HepG2 (cell line): ENCODE measurements around the gene SCN9A. TPM values are rescaled to one million over a fixed set of nuclear protein-coding genes. Genes with fewer than 3 reads are reported as not detected.

Experiments used
- AFF4 ChIP-seq: sonication (generic); formaldehyde crosslinking; IDR thresholded peaks from 2 replicates; pipeline ENCODE4 v1.4.0; 2020; ENCODE audit warnings: missing genetic modification reagents
- ATF2 ChIP-seq: sonication (generic); formaldehyde crosslinking; IDR thresholded peaks from 2 replicates; pipeline ENCODE4 v1.4.0; 2020; ENCODE audit warnings: missing genetic modification reagents
- BHLHE40 ChIP-seq: IDR thresholded peaks from 2 replicates; pipeline ENCODE4 v1.6.1; 2011; ENCODE audit warnings: low read length, improper control_type of control experiment
- DDIT3 ChIP-seq: sonication (generic); formaldehyde crosslinking; IDR thresholded peaks from 2 replicates; pipeline ENCODE4 v1.4.0; 2020; ENCODE audit warnings: mild to moderate bottlenecking, missing genetic modification reagents
- DNMT1 ChIP-seq: sonication (generic); formaldehyde crosslinking; IDR thresholded peaks from 2 replicates; pipeline ENCODE4 v1.5.1; 2020; ENCODE audit warnings: mild to moderate bottlenecking, missing genetic modification reagents
- HNRNPLL ChIP-seq: fragments of 200-400 bp; formaldehyde crosslinking; IDR thresholded peaks from 2 replicates; pipeline ENCODE4 v1.6.1; 2017; ENCODE audit warnings: mild to moderate bottlenecking, low read depth, low read length; ENCODE audit not compliant: poor library complexity, severe bottlenecking
- HOXA9 ChIP-seq: sonication (generic); formaldehyde crosslinking; IDR thresholded peaks from 2 replicates; pipeline ENCODE4 v1.8.1; 2022; ENCODE audit warnings: missing genetic modification reagents, mild to moderate bottlenecking, moderate library complexity, borderline replicate concordance
- KLF15 ChIP-seq: sonication (generic); formaldehyde crosslinking; IDR thresholded peaks from 2 replicates; pipeline ENCODE4 v1.8.1; 2023; ENCODE audit warnings: borderline replicate concordance, mild to moderate bottlenecking, inconsistent platforms, missing genetic modification reagents, mixed read lengths
- ONECUT2 ChIP-seq: sonication (generic); formaldehyde crosslinking; IDR thresholded peaks from 2 replicates; pipeline ENCODE4 v1.4.0; 2020; ENCODE audit warnings: missing genetic modification reagents
- SNAI1 ChIP-seq: sonication (generic); formaldehyde crosslinking; IDR thresholded peaks from 2 replicates; pipeline ENCODE4 v1.5.0; 2020; ENCODE audit warnings: mild to moderate bottlenecking, missing genetic modification reagents, borderline replicate concordance
- ZFP1 ChIP-seq: IDR thresholded peaks from 2 replicates; pipeline ENCODE4 v1.6.1; 2016
- ZFX ChIP-seq: sonication (generic); formaldehyde crosslinking; IDR thresholded peaks from 2 replicates; pipeline ENCODE4 v1.4.0; 2020; ENCODE audit warnings: mild to moderate bottlenecking, low read depth, missing genetic modification reagents, moderate library complexity
- ZMYM2 ChIP-seq: sonication (generic); formaldehyde crosslinking; IDR thresholded peaks from 2 replicates; pipeline ENCODE4 v1.8.0; 2022; ENCODE audit warnings: mild to moderate bottlenecking, missing genetic modification reagents
- ZNF276 ChIP-seq: sonication (generic); formaldehyde crosslinking; IDR thresholded peaks from 2 replicates; pipeline ENCODE4 v1.4.0; 2020; ENCODE audit warnings: mild to moderate bottlenecking, low read depth, missing genetic modification reagents
- ZNF446 ChIP-seq: sonication (generic); formaldehyde crosslinking; IDR thresholded peaks from 2 replicates; pipeline ENCODE4 v1.5.0; 2020; ENCODE audit warnings: mild to moderate bottlenecking, missing genetic modification reagents
- ZNF766 ChIP-seq: sonication (generic); formaldehyde crosslinking; IDR thresholded peaks from 2 replicates; pipeline ENCODE4 v1.5.0; 2020; ENCODE audit warnings: missing genetic modification reagents, borderline replicate concordance
- ZSCAN21 ChIP-seq: sonication (generic); formaldehyde crosslinking; IDR thresholded peaks from 2 replicates; pipeline ENCODE4 v1.8.0; 2022; ENCODE audit warnings: mild to moderate bottlenecking, missing genetic modification reagents, moderate library complexity, borderline replicate concordance
- polyA plus RNA-seq, 8 experiments: library from polyadenylated mRNA; depleted of rRNA in 3 of 8; stranded (reverse) in 7 of 8; unstranded in 1 of 8; fragments of >200 nt; fragmentation: Illumina TruSeq in 4 of 8; extraction: Trizol in 4 of 8; gene quantifications; 2 replicates each; pipeline versions ENCODE4 v1.2.1 to v1.2.3, GENCODE V29; 2011 to 2016; ENCODE audit warnings: low read depth in 4 of 8, missing spikeins in 1 of 8, mixed read lengths in 1 of 8; ENCODE audit not compliant: insufficient read depth in 1 of 8
- total RNA-seq, 5 experiments: library from RNA; depleted of rRNA; stranded (reverse); fragments of >200 nt; fragmentation: Illumina TruSeq; extraction: Trizol; gene quantifications; 2 replicates each; pipeline ENCODE4 v1.2.3, GENCODE V29; 2016; ENCODE audit warnings: low read depth in 1 of 5
- TF ChIP-seq, protein P1 (sequence below): sonication (generic); formaldehyde crosslinking; IDR thresholded peaks from 2 replicates; pipeline ENCODE4 v1.9.0; 2022; ENCODE audit warnings: low read depth, missing genetic modification reagents

Gene SCN9A
- total and polyA plus RNA-seq, 2 of the 13 experiments (the other 11 are each of a cell fraction or from before 2014, with no cell fraction given): 15.3 to 24.3 TPM

DNA sequence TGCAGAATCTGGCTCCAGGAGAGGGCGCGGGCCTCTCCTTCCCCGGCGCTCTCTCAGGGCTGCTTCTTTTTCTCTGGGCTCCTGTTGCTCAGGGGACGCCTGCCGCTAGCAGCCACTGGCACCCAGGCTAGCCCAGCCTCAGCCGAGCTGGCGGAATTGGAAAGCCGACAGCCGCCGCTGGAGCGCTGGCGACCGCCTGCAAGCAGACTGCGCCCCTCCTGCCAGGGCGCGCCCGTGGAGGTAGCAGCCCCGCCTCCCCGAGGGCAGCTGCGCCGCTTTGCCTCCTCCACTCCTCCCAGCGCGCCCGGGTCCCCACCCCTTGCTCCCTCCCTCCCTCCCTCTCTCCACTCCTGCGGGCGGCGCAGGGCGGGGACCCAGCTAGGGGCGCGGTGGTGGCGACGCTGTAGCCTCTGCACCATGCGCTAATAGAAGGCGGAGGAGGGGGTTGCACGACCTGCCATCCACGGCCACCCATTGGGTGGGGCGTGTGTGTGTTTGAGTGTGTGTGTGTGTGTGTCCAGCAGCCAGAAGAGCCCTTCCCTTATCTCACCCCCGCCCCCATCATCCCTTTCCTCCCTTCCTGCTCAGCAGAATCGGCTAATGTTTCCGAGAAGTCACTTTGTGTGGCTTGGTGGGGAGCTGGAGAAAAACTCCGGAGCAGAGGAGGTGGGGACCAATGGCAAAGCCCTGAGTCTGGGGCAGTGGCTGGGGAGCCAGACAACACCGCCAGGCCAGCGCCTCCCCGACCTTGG lies at the start of gene SCN9A (continued):
- TF ChIP-seq ZNF766 (CRISPR knock-in tag) (0 out of 2 replicates have a peak, but pooled peaks have one; percentile 47), DDIT3 (no peak), ZMYM2 (CRISPR knock-in tag) (no peak; the same call in 1 of the 2 replicates), ATF2 (CRISPR knock-in tag) (no peak; the same call in 1 of the 2 replicates), ZSCAN21 (CRISPR knock-in tag) (peak; percentile 70), SNAI1 (CRISPR knock-in tag) (no peak; the same call in 1 of the 2 replicates), ZFP1 (CRISPR knock-in tag) (peak; percentile 37; the same call in 1 of the 2 replicates), ZNF446 (CRISPR knock-in tag) (0 out of 2 replicates have a peak, but pooled peaks have one; percentile 33), ZFX (peak; percentile 75), BHLHE40 (peak; percentile 46), ONECUT2 (no peak), KLF15 (CRISPR knock-in tag) (peak; percentile 54; the same call in 1 of the 2 replicates), AFF4 (CRISPR knock-in tag) (no peak), ZNF276 (CRISPR knock-in tag) (no peak), HOXA9 (CRISPR knock-in tag) (no peak), HNRNPLL (peak; percentile 92), DNMT1 (CRISPR knock-in tag) (peak; percentile 79; the same call in 1 of the 2 replicates)
- TF ChIP-seq, protein P1, sequence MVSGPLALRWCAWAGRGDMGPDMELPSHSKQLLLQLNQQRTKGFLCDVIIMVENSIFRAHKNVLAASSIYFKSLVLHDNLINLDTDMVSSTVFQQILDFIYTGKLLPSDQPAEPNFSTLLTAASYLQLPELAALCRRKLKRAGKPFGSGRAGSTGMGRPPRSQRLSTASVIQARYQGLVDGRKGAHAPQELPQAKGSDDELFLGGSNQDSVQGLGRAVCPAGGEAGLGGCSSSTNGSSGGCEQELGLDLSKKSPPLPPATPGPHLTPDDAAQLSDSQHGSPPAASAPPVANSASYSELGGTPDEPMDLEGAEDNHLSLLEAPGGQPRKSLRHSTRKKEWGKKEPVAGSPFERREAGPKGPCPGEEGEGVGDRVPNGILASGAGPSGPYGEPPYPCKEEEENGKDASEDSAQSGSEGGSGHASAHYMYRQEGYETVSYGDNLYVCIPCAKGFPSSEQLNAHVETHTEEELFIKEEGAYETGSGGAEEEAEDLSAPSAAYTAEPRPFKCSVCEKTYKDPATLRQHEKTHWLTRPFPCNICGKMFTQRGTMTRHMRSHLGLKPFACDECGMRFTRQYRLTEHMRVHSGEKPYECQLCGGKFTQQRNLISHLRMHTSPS (CRISPR knock-in tag): peak; percentile 93
